Brain microvascular endothelial cell (primary cell): ENCODE measurements around the gene ACSL6.

Experiments
- DNase-seq: peaks from one replicate; pipeline ENCODE4 v3.0.0-alpha.2; 2020
- H3K27ac ChIP-seq: fragments of 250-450 bp; sonication (Bioruptor Pico); 2 replicates; pipeline ENCODE4 v1.5.1; 2020; ENCODE audit warnings: mild to moderate bottlenecking, moderate library complexity
- H3K27me3 ChIP-seq: fragments of 250-450 bp; sonication (Bioruptor Pico); replicated peaks from 2 replicates; pipeline ENCODE4 v1.5.1; 2020; ENCODE audit warnings: mild to moderate bottlenecking
- H3K36me3 ChIP-seq: fragments of 250-450 bp; sonication (Bioruptor Pico); replicated peaks from 2 replicates; pipeline ENCODE4 v1.5.1; 2020; ENCODE audit warnings: mild to moderate bottlenecking
- H3K4me3 ChIP-seq: 2 replicates; pipeline ENCODE4 v1.5.1; 2011; ENCODE audit warnings: low read depth, mild to moderate bottlenecking, control low read depth, low read length, moderate library complexity
- CTCF ChIP-seq: IDR thresholded peaks from 2 replicates; pipeline ENCODE4 v1.5.1; 2011; ENCODE audit warnings: low read depth, mild to moderate bottlenecking, moderate library complexity, low read length, control low read depth, inconsistent platforms; ENCODE audit errors: missing control alignments
- in situ Hi-C: cut with HindIII; loops from 2 replicates; pipeline ENCODE4 v1.10.0; 2017; ENCODE audit warnings: low sequenced_read_pairs, low pct_ligation_motif_present

ACSL6 gene

GRCh38 chr5:131968396-131968954 lies 43.0 kb downstream of the ACSL6 start:
- Histone ChIP-seq H3K27ac (no peak overlapping the region), H3K36me3 (no peaks in the 10 kb centered on the region), H3K4me3 (no peak overlapping the region), H3K27me3 (no peaks in the 10 kb centered on the region)
- DNase-seq: no peak
- in situ Hi-C loops: no loop called here
- TF ChIP-seq CTCF: no peak

GRCh38 chr5:131966551-131966950 lies 44.9 kb downstream of the ACSL6 start:
- H3K36me3 ChIP-seq: no peaks in the 10 kb centered on the region

GRCh38 chr5:131965826-131966415 lies 45.5 kb downstream of the ACSL6 start:
- no peak for DNase-seq
- no peak overlapping the region for H3K27ac ChIP-seq
- no peak for TF ChIP-seq CTCF
- H3K4me3 ChIP-seq: no peak overlapping the region
- in situ Hi-C loops: no loop called here
- no peaks in the 10 kb centered on the region for H3K36me3 ChIP-seq
- no peaks in the 10 kb centered on the region for H3K27me3 ChIP-seq

More at GRCh38 chr5:131966551-131966950, 44.9 kb downstream of the ACSL6 start:
- no peak for DNase-seq
- Histone ChIP-seq H3K27ac (no peak overlapping the region), H3K27me3 (no peaks in the 10 kb centered on the region), H3K4me3 (no peak overlapping the region)
- in situ Hi-C loops: no loop called here
- TF ChIP-seq CTCF: no peak

- in situ Hi-C loops: no loop called here
- no peaks in the 10 kb centered on the region for H3K36me3 ChIP-seq
- H3K27ac ChIP-seq: no peak overlapping the region
- DNase-seq: no peak
- no peak overlapping the region for H3K4me3 ChIP-seq
- TF ChIP-seq CTCF: no peak
- no peaks in the 10 kb centered on the region for H3K27me3 ChIP-seq
Observed at GRCh38 chr5:131959906-131960305, 51.6 kb downstream of the ACSL6 start.

GRCh38 chr5:131959136-131959535 lies 52.3 kb downstream of the ACSL6 start:
- DNase-seq: no peak
- in situ Hi-C loops: no loop called here
- Histone ChIP-seq H3K27me3 (no peaks in the 10 kb centered on the region), H3K36me3 (no peaks in the 10 kb centered on the region), H3K27ac (no peak overlapping the region), H3K4me3 (no peak overlapping the region)
- TF ChIP-seq CTCF: no peak
